T-helper 1 cell treated with Interleukin-12 subunit alpha and Interleukin-12 subunit beta and Interleukin-4 antibody, amounts not matched to agents 30 μg/mL and 1 μg/mL, for 36 hours (primary cell): Measurements from ENCODE around the gene LCNL1.
A peak's percentile ranks its signal among the peaks of the same experiment; 100 is the strongest.

ENCODE experiments used
- H3K27ac Mint-ChIP-seq: one replicate; pipeline ENCODE4 v1.8.0; 2021; ENCODE audit warnings: mild to moderate bottlenecking, mixed read lengths
- H3K27me3 Mint-ChIP-seq: one replicate; pipeline ENCODE4 v1.8.0; 2021; ENCODE audit warnings: low read depth, mixed read lengths
- H3K36me3 Mint-ChIP-seq: one replicate; pipeline ENCODE4 v1.8.0; 2021; ENCODE audit warnings: low read depth, mixed read lengths
- H3K4me1 Mint-ChIP-seq: one replicate; pipeline ENCODE4 v1.8.0; 2021; ENCODE audit warnings: low read depth, mixed read lengths
- H3K4me3 Mint-ChIP-seq: one replicate; pipeline ENCODE4 v1.8.0; 2021; ENCODE audit warnings: mild to moderate bottlenecking, moderate library complexity, mixed read lengths
- H3K9me3 Mint-ChIP-seq: one replicate; pipeline ENCODE4 v1.8.0; 2021; ENCODE audit warnings: mixed read lengths

Gene LCNL1

DNA sequence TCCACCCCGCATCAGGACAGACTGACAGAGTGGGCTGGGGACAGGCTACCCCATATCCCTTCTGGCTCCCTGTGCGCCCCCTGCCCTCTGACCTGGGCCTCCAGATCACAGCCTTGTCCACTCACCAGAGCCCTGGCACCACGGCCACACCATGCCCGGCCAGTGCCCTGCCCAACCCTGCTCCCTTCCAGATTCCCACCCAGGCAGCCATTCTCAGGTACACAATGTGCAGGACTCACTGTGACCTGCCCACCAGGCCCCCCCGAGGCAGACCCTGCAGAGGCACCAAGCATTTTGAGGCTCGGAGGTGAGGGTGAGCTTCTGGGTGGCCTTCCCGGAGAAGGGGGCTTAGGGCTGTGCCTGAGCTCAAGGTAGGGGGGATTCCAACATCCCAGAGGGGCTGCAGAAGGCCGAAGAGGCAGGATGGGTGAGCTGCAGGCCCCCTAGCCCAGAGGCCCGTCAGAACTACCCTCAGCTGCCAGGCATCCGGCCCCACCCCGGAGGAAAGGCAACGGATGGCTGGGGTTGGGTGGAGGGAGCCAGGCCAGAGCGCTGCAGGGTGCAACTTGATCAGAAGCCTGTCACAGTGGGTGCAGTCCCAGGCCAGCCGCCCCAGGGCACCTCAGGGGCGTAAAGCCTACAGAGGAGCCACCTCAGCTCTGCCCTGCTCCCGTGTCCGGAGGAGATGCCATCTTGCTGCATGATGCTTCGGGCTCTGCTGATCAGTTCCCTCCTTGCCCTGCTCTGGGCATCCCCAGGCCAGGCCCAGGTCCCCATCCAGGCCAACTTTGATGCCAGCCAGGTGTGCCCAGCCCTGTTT, at the start of gene LCNL1:
Gene LCNL1 (plus strand): TSS at position 762 of the 820 bp plus-strand sequence. CDS start 594 bp downstream, outside the sequence.
- peaks cover 21% of the 10 kb centered on the region for H3K27me3 Mint-ChIP-seq
- no peaks in the 10 kb centered on the region for H3K4me1 Mint-ChIP-seq
- no peak within 1 kb of the TSS for H3K27ac Mint-ChIP-seq

DNA sequence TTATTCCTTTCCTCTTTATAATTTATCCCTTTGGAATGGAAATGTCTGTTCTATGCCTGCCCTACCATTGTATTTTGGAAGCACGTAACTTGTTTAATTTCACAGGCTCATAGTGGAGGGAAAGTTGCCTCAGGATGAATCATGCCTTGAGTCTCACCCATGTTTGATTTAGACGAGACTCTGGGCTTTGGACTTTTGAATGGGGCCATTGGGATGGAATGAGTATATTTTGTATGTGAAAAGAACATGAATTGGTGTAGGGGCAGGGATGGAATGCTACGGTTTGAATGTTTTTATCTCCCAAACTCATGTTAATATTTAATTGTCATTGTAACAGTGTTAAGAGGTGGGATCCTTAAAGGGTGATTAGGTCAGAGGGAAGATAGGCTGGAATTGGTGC, 48.5 kb upstream of the LCNL1 start:
- H3K27ac Mint-ChIP-seq, result no peak overlapping the region
- peaks cover 38% of the 10 kb centered on the region for H3K36me3 Mint-ChIP-seq
- H3K27me3 Mint-ChIP-seq, result no peaks in the 10 kb centered on the region
- H3K4me1 Mint-ChIP-seq, result peaks cover 16% of the 10 kb centered on the region
- H3K4me3 Mint-ChIP-seq, result no peak overlapping the region
- no peaks in the 10 kb centered on the region for H3K9me3 Mint-ChIP-seq

More for the DNA sequence above, at the start of gene LCNL1:
- H3K9me3 Mint-ChIP-seq, result no peaks in the 10 kb centered on the region
- no peak within 1 kb of the TSS for H3K4me3 Mint-ChIP-seq
- no peaks in the 10 kb centered on the region for H3K36me3 Mint-ChIP-seq

DNA sequence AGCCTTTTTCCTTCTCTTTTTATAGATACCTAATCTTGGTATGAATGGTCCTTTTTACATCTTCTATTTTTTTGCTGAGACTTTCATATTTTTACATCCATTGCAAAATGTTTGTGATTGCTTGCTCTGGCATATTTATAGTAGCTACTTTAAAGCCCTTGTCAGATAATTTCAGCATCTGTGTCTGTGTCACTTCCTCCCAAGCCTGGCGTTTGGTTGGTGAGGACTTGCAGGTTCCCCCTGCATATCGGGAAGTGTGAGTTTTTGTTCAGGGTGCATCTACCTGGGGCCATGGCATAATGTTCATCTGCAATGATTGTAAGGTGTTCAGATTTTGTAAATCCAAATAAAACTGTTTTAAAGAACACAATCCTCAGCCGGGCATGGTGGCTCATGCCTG, 47.1 kb upstream of the LCNL1 start:
- peaks cover 33% of the 10 kb centered on the region for H3K36me3 Mint-ChIP-seq
- H3K4me3 Mint-ChIP-seq, result no peak overlapping the region
- H3K9me3 Mint-ChIP-seq, result no peaks in the 10 kb centered on the region
- no peaks in the 10 kb centered on the region for H3K27me3 Mint-ChIP-seq
- no peak overlapping the region for H3K27ac Mint-ChIP-seq
- peaks cover 16% of the 10 kb centered on the region for H3K4me1 Mint-ChIP-seq

DNA sequence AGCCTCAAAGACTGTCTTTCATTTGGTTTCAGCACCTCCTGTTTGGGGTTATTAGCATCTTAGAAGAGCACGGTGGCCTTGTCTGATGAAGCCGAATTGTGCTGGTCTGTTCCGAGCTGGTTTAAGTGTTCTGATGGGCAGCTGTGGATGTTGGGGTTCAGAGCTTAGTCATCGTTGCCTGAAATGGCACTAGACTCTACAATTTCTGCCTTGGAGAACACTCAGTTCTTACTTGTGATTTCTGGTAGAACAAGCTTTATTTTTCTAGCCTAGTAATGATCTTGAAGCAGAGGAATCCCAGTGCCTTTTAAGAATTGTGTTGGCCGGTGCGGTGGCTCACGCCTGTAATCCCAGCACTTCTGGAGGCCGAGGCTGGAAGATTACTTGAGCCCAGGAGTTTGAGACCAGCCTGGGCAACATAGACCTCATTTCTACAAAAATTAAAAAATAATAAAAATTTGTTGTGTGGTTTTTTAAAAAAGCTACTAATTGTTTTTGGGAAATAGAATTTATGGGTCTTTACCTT, 46.1 kb upstream of the LCNL1 start:
- Mint-ChIP-seq H3K9me3 (no peaks in the 10 kb centered on the region), H3K27me3 (no peaks in the 10 kb centered on the region), H3K4me1 (peaks cover 16% of the 10 kb centered on the region), H3K27ac (no peak overlapping the region), H3K36me3 (peaks cover 35% of the 10 kb centered on the region), H3K4me3 (no peak overlapping the region)

DNA sequence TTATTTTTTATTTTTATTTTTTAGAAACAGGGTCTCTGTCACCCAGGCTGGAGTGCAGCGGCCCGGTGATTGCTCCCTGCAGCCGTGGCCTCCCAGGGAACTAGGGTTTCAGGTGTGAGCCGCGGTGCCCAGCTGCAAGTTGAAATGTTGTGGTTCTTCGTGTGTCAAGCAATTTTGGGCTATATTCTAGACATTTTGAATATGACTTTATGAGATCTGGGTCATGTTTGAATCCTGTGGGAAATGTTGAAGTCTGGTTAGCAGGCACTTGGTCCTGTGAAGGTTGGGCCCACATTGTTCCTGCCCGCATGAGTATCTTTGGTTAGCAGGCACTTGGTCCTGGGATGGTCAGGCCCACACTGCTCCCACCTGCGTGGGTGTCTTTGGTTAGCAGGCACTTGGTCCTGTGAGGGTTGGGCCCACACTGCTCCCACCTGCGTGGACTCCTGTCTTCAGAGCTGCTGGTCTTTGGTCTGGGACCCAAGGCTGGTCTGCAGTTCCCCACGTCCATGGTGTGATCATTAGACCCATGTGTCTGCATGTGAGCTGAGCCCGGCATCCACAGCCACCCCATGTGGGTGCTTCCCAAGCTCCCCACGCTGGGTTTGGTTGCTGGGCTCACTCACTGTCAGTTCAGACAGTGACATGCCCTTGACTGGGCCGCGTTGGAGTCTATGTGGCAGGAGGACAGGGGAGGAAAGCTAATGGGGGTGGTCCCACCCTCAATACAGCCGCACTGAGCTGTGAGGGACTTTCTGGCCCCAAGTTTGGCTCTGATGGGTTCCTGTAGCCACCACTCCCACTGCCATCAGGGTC, 45.4 kb upstream of the LCNL1 start:
- H3K27ac Mint-ChIP-seq, result no peak overlapping the region
- peaks cover 12% of the 10 kb centered on the region for H3K4me1 Mint-ChIP-seq
- no peaks in the 10 kb centered on the region for H3K9me3 Mint-ChIP-seq
- H3K4me3 Mint-ChIP-seq, result no peak overlapping the region
- peaks cover 34% of the 10 kb centered on the region for H3K36me3 Mint-ChIP-seq
- no peaks in the 10 kb centered on the region for H3K27me3 Mint-ChIP-seq

DNA sequence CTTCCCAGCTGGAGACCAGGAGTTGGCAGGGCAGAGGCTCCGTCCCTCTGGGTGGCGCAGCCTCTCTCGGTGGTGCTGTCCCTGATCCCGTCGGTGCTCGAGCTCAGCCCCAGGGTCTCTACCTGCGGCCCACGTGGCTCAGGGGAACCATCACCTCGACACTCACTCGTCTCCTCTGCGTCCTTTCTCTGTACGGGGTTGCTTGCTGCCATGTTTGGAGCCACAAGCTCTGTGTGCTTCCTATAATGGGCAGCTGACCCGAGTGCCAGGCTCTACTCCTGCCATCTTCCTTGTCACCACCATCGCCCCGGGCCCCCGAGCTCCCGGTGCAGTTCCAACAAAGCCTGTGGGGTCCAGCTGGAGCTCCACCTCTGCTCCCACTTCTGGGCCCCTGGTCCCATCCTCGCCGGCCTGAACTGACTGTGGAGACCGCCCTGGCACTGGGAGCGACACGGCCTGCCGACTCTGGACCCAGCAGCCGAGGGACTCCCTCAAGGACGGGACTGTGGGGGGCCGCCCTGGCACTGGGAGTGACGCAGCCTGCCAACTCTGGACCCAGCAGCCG, 43.3 kb upstream of the LCNL1 start:
- Mint-ChIP-seq H3K9me3 (no peaks in the 10 kb centered on the region), H3K27ac (no peak overlapping the region), H3K4me3 (no peak overlapping the region), H3K36me3 (peaks cover 21% of the 10 kb centered on the region), H3K4me1 (peaks cover 1% of the 10 kb centered on the region), H3K27me3 (no peaks in the 10 kb centered on the region)

DNA sequence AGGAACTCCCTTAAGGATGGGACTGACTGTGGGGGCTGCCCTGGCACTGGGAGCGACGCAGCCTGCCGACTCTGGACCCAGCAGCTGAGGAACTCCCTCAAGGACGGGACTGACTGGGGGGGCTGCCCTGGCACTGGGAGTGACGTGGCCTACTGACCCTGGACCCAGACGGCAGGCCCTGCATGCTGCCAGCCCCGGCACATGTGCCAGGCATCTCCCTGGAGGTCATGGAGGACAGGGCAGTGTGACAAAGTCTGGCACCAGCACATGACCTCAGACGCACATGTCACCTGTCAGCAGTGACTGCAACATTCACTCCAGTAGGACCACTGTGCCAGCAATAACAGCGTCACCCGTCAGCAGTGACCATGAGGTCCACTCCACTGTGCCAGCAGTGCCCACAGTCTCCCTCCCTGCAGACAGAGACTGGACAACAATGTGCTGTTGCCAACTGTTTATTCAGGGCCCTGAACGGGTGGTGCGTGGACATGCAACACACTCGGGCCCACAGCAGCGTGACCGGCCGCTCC, 42.7 kb upstream of the LCNL1 start:
- Mint-ChIP-seq H3K27ac (no peak overlapping the region), H3K9me3 (no peaks in the 10 kb centered on the region), H3K36me3 (peaks cover 19% of the 10 kb centered on the region), H3K27me3 (no peaks in the 10 kb centered on the region), H3K4me1 (peaks cover 3% of the 10 kb centered on the region), H3K4me3 (no peak overlapping the region)

DNA sequence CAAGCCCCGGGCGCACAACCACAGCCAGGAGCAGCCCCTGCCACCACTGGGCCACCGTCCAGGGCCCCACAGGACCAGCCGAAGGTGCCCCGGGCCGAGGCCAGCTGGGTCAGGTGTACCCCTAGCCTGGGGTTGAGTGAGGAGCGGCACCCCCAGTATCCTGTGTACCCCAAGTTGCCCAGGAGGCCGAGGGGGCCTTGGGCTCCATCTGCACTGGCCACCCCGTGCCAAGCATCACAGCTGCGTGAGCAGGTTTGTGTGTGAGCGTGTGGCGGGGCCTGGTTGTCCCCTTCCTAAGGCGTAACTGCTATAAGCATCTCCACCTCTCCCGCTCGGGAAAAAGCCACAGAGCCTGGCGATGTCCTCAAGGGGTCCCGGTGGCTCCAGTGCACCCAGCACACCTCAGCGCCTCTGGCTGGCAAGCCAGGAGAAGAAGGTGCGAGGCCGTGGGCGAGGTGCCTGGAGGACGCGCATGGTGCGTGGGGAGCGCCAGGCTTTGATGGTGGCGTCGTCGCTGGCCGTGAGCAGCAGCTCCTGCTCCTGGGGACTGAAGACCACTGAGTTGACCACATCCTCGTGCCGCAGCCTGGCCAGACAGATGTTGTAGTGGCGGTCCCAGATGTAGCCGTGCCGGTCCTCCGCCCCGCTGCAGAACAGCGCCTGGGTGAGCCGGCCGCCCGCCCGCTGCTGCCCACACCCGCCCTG, 42.1 kb upstream of the LCNL1 start:
- Mint-ChIP-seq H3K27ac (no peak overlapping the region), H3K4me3 (no peak overlapping the region), H3K36me3 (peaks cover 17% of the 10 kb centered on the region), H3K27me3 (no peaks in the 10 kb centered on the region), H3K4me1 (peaks cover 3% of the 10 kb centered on the region), H3K9me3 (no peaks in the 10 kb centered on the region)

DNA sequence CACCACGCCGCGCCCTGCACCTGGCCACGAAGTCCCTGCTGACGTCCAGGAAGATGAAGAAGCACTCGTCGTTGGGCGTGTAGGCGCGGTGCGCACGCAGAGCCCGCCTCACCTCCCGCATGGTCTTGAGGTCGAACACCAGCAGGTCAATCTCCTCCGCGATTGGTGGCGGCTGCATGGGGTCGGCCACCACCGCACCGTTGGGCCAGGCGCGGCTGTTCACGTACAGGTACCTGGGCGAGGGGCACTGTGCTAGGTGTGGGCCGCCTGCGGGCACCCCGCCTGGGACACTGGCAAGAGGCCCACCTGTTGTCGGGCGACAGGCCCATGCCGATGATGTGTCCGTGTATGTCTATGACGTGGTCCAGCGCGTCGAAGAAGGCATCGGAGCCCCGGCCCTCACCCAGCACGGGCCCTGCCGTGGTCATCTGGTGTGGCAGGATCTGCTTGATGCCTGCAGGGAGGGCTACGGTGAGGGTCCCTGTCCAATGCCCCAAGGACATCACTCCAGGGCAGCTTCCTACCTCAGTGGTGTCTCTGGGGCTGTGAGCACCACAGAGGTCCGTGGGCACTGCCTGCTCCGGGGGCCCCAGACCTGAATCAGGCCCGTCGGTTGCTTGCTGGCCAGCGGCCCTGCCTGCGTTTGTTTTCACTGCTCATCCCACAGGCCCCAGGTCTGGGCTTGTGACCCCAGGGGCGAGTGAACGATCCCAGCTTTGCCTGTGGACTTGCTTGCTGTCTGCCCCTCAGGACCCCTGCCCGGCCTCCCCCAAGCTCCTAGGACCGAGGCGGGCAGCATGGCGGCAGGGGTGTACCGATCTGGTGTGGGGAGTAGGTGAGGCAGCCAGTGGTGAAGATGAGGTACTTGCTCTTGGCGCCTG, 41.3 kb upstream of the LCNL1 start:
- Mint-ChIP-seq H3K36me3 (peaks cover 16% of the 10 kb centered on the region), H3K27me3 (no peaks in the 10 kb centered on the region), H3K4me1 (peaks cover 3% of the 10 kb centered on the region), H3K4me3 (no peak overlapping the region), H3K27ac (peak overlapping the region; percentile 20), H3K9me3 (no peaks in the 10 kb centered on the region)

DNA sequence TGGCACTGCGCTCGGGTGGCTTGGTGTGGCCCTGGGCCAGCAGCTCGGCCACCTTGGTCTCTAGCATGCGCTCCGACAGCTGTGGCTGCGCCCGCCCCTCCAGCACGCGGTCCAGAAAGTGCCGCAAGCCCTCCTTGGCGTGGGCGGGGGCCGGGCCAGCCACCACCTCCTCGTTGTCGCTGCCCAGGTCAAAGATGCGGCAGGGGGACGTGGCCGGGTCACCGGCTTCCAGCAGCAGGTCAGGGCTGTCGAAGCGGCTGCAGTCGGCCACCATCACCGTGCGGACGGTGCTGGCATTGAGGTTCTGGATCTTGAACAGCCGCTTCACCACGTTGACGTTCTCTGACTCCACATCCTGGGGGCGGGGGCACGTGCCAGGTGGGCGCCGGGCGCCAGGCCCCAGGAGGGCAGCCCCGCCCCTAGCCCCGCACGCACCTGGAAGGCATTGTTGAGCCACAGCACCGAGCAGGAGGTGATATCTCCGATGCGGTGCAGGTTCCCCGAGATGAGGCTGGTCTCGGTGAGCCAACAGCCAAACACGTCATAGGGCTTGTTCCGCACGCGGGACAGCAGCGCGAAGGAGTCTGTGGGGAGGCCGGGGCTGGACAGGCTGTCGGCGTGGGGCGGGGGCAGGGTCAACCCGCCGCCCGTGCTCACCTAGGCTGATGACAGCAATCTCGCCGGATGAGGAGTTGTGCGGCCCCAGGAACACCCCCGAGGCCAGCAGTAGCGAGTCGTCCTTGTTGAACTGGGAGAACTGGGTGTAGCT, 40.5 kb upstream of the LCNL1 start:
- Mint-ChIP-seq H3K4me3 (peak overlapping the region; percentile 61), H3K36me3 (peaks cover 15% of the 10 kb centered on the region), H3K9me3 (no peaks in the 10 kb centered on the region), H3K27ac (peak overlapping the region; percentile 20), H3K4me1 (peaks cover 3% of the 10 kb centered on the region), H3K27me3 (no peaks in the 10 kb centered on the region)

DNA sequence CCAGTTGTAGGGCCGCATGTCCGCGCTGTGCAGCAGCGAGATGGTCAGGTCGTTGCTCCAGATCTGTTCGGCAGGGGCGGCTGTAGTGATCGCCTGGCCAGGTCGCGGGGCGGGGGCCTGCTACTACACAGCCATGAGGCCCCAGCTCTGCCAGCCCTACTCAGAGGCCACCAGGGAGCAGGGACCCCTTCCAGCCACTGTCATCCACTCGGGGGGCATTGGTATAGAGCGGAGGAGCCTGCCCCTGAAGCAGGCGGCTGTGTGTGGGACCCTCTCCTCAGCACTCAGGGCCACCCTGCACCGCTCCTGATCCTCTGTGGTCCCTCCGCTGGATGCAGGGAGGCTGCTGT, 39.9 kb upstream of the LCNL1 start:
- peaks cover 13% of the 10 kb centered on the region for H3K36me3 Mint-ChIP-seq
- H3K9me3 Mint-ChIP-seq, result no peaks in the 10 kb centered on the region
- peaks cover 3% of the 10 kb centered on the region for H3K4me1 Mint-ChIP-seq
- H3K4me3 Mint-ChIP-seq, result peak overlapping the region; percentile 61
- H3K27me3 Mint-ChIP-seq, result no peaks in the 10 kb centered on the region
- H3K27ac Mint-ChIP-seq, result no peak overlapping the region

DNA sequence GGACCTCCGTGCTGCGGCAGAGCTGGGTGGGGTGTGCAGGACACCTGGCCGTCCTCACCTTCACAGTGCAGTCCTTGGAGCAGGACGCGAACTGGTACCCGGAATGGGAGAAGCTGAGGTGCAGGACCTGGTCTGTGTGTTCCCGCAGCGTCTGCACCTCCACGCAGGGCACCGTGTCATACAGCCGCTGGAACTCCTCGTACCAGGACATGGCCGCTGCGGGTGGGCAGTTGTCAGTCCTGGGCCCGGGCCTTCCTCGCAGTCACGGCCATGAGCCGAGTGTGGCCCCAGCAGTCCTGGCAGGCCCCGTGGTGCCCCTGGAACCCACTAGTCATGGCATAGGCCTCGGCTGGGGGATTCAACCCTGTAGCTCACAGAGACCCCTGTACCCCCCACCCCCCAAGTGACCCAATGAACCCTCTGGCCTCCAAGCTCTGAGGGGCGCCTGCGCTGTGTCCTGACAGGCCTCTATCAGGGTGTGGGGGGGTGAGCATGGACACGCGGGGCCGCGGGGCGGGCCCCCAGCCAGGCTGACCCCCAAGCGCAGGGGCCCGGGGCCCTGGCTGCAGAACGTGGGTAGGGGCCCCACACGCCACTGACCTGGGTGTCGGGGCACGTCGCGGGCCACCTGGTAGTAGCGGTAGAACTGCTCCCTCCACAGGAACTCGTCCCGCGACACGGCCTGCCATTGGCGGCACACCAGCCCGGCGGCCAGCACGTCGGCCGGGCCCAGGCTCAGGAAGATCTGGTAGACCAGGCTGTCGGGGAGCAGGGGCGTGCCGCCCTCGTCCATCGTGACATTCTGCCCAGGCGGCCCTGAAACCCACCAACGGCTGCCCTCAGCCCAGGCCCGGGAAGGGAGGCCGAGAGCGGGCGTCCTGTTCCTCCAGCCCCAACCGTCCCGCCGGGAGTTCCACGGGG, 39.2 kb upstream of the LCNL1 start:
- no peaks in the 10 kb centered on the region for H3K9me3 Mint-ChIP-seq
- peak overlapping the region; percentile 82 for H3K4me3 Mint-ChIP-seq
- peaks cover 3% of the 10 kb centered on the region for H3K4me1 Mint-ChIP-seq
- H3K27me3 Mint-ChIP-seq, result no peaks in the 10 kb centered on the region
- H3K36me3 Mint-ChIP-seq, result peaks cover 11% of the 10 kb centered on the region
- H3K27ac Mint-ChIP-seq, result peak overlapping the region; percentile 79
